Natural killer cell (primary cell): ENCODE results near the gene PPOX. TPM values are rescaled to one million over a fixed set of nuclear protein-coding genes. Genes with fewer than 3 reads are reported as not detected.

Experiments
- ATAC-seq, 3 donors: fragments of 150-1000 bp in 2 of 3; fragments of 200-7000 bp in 1 of 3; cut with Tn5 transposase; 1 replicate in 1 of 3; 2 replicates in 2 of 3; pipeline ENCODE4 v1.10.0; 2021; ENCODE audit warnings: mild to moderate bottlenecking in 2 of 3, moderate library complexity in 2 of 3
- DNase-seq, 2 donors: peaks; one replicate each; pipeline versions ENCODE4 v3.0.0 to v3.0.0-alpha.2; 2013 to 2021; ENCODE audit warnings: mixed read lengths in 1 of 2
- H3K27ac ChIP-seq: one replicate; pipeline ENCODE4 v1.5.1; 2013; ENCODE audit warnings: mild to moderate bottlenecking, low read length
- H3K27me3 ChIP-seq: one replicate; pipeline ENCODE4 v1.6.1; 2013; ENCODE audit warnings: low read length; ENCODE audit not compliant: control insufficient read depth, insufficient read depth
- H3K36me3 ChIP-seq: one replicate; pipeline ENCODE4 v1.6.1; 2013; ENCODE audit warnings: low read length; ENCODE audit not compliant: control insufficient read depth, insufficient read depth
- H3K4me1 ChIP-seq: one replicate; pipeline ENCODE4 v1.6.1; 2013; ENCODE audit warnings: low read length; ENCODE audit not compliant: control insufficient read depth, insufficient read depth
- H3K4me3 ChIP-seq: one replicate; pipeline ENCODE4 v1.5.1; 2013; ENCODE audit warnings: low read length
- H3K9me3 ChIP-seq: one replicate; pipeline ENCODE4 v1.6.1; 2013; ENCODE audit warnings: low read length; ENCODE audit not compliant: control insufficient read depth, insufficient read depth
- H3K27ac Mint-ChIP-seq, 2 donors: one replicate each; pipeline ENCODE4 v1.8.0; 2022; ENCODE audit warnings: mild to moderate bottlenecking in 2 of 2, mixed read lengths in 2 of 2, moderate library complexity in 1 of 2
- H3K27me3 Mint-ChIP-seq, 2 donors: one replicate each; pipeline ENCODE4 v1.8.0; 2022; ENCODE audit warnings: low read depth in 2 of 2, mixed read lengths in 2 of 2
- H3K36me3 Mint-ChIP-seq: one replicate; pipeline ENCODE4 v1.8.0; 2022; ENCODE audit warnings: mixed read lengths
- H3K4me1 Mint-ChIP-seq, 2 donors: one replicate each; pipeline ENCODE4 v1.8.0; 2022; ENCODE audit warnings: mixed read lengths in 2 of 2
- H3K4me3 Mint-ChIP-seq: one replicate; pipeline ENCODE4 v1.8.0; 2022; ENCODE audit warnings: mild to moderate bottlenecking, moderate library complexity, mixed read lengths
- H3K9me3 Mint-ChIP-seq, 2 donors: one replicate each; pipeline ENCODE4 v1.8.0; 2022; ENCODE audit warnings: mixed read lengths in 2 of 2
- WGBS: methylation state at CpG from one replicate; pipeline ENCODE4 v1.1.7; 2013; ENCODE audit warnings: missing lambda C conversion rate; ENCODE audit not compliant: insufficient coverage; 5-methylcytosine and 5-hydroxymethylcytosine counted together
- intact Hi-C: fragments of 100-400 bp; cut with micrococcal nuclease; formaldehyde crosslinking; loops from one replicate; pipeline ENCODE4 v1.14.2; 2022
- total RNA-seq, 4 donors: library from RNA; stranded (reverse); fragments of 120-200 nt in 1 of 4; gene quantifications; one replicate each; pipeline versions ENCODE4 v1.2.3 to v1.2.4, GENCODE V29; 2013 to 2022
- TF ChIP-seq, protein P1 (sequence below): fragments of 200-600 bp; IDR thresholded peaks from one replicate; pipeline ENCODE4 v1.8.0; 2022; ENCODE audit warnings: antibody characterized with exemption

The PPOX gene
- total RNA-seq: 10 to 100 TPM; 45.5 to 66.3 (median 57.4) TPM
- 42.5 TPM for total RNA-seq (2013)

DNA sequence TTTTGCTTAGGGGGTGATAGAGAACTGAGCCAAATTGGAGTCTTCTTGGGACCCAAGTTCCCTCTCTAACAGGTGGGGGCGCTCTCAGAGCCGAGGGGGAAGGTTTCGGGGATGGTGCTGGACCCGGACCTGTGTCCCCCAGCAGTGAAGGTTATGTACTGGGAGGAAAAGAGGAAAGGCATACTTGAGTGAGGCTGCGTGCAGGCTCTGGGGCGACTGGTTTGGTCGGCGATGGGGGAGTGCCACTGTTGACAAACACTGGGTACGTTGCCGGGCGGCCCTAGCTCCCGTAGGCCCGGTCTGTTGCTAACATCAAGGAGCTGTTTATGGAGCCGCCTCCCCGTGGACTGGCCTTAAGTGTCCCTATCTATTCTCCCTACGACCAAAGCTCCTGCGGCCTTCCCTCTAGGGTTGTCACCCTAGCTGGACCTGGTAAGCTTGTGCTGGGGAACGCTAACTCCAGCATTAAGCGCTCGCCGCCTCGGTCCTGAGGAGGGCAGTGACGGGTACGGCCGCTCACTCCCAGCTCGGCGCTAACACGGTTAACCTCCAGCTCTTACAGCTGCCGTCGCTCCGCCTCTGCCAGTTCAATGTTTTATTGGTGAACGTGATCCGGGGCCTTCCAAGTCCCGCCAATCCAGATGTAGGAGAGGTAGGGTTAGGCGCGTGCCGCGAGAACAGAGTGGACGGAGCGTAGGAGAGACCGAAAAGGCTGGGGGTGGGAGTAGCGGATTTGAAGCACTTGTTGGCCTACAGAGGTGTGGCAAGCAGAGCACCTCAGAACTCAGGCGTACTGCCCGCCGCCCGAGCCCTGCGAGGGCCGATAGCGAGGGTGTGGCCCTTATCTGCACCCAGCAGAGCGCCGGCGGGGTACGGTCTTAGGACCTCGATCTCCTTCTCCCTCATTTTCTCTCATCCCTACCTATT is at the start of gene PPOX:
Gene PPOX, plus strand, starts transcription at position 685 of the 927 bp plus-strand sequence. CDS start 422 bp downstream, outside the sequence.
- peaks cover 26% of the 10 kb centered on the region for H3K4me1 ChIP-seq
- DNase-seq (peak; percentile 89 to 97), ATAC-seq (peak; percentile 88 to 97 (median 91))
- H3K36me3 ChIP-seq: peaks cover 26% of the 10 kb centered on the region
- H3K9me3 ChIP-seq: no peaks in the 10 kb centered on the region
- Mint-ChIP-seq H3K4me3 (peak within 1 kb of the TSS; percentile 93), H3K4me1 (peaks cover 25 to 51% of the 10 kb centered on the region in 2 donors), H3K9me3 (no peaks in the 10 kb centered on the region), H3K36me3 (peaks cover 4% of the 10 kb centered on the region), H3K27me3 (no peaks in the 10 kb centered on the region), H3K27ac (peak within 1 kb of the TSS; percentile 97 to 98)
- WGBS: under 1% methylated on average over 53 of the region's 54 CpGs
- no peaks in the 10 kb centered on the region for H3K27me3 ChIP-seq
- H3K27ac ChIP-seq: peak within 1 kb of the TSS; percentile 89
- peak within 1 kb of the TSS; percentile 69 for H3K4me3 ChIP-seq
- TF ChIP-seq, protein P1, sequence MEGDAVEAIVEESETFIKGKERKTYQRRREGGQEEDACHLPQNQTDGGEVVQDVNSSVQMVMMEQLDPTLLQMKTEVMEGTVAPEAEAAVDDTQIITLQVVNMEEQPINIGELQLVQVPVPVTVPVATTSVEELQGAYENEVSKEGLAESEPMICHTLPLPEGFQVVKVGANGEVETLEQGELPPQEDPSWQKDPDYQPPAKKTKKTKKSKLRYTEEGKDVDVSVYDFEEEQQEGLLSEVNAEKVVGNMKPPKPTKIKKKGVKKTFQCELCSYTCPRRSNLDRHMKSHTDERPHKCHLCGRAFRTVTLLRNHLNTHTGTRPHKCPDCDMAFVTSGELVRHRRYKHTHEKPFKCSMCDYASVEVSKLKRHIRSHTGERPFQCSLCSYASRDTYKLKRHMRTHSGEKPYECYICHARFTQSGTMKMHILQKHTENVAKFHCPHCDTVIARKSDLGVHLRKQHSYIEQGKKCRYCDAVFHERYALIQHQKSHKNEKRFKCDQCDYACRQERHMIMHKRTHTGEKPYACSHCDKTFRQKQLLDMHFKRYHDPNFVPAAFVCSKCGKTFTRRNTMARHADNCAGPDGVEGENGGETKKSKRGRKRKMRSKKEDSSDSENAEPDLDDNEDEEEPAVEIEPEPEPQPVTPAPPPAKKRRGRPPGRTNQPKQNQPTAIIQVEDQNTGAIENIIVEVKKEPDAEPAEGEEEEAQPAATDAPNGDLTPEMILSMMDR: peak; percentile 44
- intact Hi-C loops: loop anchor here (1.0 to 5.0 kb wide), 5 partner anchors 11 to 36 kb away; partner anchors contain the start of genes B4GALT3, DEDD, NDUFS2 and UFC1

DNA sequence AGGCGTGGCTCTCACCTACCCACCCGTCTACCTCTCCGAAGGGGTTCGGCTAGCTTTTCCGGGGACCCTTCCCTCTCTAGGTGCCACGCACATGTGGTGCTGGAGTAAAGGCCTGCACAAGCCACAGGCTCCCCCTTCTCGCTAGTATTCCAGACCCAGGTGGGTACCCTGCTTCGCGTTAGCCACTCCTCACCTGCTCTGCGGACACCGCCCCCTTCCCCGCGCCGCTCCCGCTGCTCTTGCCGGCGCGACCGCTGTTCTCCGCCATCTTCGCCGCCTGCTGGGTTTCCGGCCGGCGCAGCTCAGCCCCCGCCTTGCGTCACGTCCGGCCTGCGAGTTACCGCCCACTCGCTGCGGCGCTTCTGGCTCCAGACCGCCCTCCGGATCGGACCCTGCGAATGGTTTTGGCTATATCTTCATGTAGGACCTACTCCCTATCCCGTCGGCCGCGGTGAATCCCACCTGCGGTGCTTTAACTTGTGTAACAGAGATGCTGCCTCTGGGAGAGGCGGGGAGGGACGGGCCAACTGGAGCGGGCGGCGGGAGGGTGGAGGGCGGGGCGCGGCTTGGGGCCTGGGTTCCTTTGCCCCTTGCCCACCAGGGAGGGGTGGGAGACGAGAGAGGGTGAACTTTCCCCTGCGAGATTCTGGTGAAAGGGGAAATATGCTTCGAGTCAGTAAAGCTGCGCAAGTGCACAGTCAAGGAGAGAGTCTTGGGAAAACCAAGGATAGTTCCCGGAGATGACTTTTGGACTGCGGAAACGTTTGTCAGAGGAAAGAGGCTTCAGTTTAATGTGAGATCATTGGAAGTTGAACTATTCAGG is 48.3 kb upstream of the PPOX start, which contains the start of the genes NIT1 and PFDN2:
Gene NIT1, plus strand, starts transcription at position 347 of the 823 bp plus-strand sequence. Its CDS starts 72 bp downstream, at position 419.
Gene PFDN2, minus strand, starts transcription at position 279 of the 823 bp plus-strand sequence. Its CDS starts 11 bp downstream, at position 268.
- Mint-ChIP-seq H3K27me3 (no peaks in the 10 kb centered on the region), H3K4me3 (peak within 1 kb of the TSS; percentile 95), H3K36me3 (peaks cover 8% of the 10 kb centered on the region), H3K27ac (peak within 1 kb of the TSS; percentile 88 to 96), H3K9me3 (no peaks in the 10 kb centered on the region), H3K4me1 (peaks cover 39 to 46% of the 10 kb centered on the region in 2 donors)
- DNase-seq (peak; percentile 85 to 93), ATAC-seq (peak; percentile 77 to 89 (median 85))
- no peaks in the 10 kb centered on the region for H3K27me3 ChIP-seq
- H3K9me3 ChIP-seq: no peaks in the 10 kb centered on the region
- TF ChIP-seq, protein P1: no peak
- peaks cover 32% of the 10 kb centered on the region for H3K36me3 ChIP-seq
- peaks cover 38% of the 10 kb centered on the region for H3K4me1 ChIP-seq
- H3K27ac ChIP-seq: peak within 1 kb of the TSS; percentile 88
- H3K4me3 ChIP-seq: peak within 1 kb of the TSS; percentile 96
- intact Hi-C loops: loop anchor here (1.0 to 2.0 kb wide), 2 partner anchors 14 to 35 kb away; partner anchors contain the start of genes DEDD and UFC1
- WGBS: under 1% methylated on average over 58 of the region's 58 CpGs

DNA sequence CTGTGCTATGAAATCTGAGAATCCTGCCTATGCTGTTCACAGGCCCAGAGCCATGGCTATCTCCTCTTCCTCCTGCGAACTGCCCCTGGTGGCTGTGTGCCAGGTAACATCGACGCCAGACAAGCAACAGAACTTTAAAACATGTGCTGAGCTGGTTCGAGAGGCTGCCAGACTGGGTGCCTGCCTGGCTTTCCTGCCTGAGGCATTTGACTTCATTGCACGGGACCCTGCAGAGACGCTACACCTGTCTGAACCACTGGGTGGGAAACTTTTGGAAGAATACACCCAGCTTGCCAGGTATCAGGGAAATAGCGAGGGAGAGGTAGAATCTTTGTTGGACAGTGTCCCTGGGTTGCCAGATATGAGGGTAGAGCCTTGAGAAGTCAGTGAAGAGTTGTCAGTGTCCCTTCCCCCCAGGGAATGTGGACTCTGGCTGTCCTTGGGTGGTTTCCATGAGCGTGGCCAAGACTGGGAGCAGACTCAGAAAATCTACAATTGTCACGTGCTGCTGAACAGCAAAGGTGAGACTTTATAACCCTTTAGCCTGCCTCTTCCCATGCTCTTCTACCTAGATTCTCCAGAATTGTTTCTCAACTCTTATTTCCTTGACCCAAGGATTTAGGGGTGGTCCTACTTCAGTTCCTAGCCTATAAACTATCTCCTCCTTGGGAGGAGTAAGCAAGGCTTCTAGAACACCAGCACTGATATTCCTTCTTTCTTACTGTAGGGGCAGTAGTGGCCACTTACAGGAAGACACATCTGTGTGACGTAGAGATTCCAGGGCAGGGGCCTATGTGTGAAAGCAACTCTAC is 46.9 kb upstream of the PPOX start:
- Mint-ChIP-seq H3K36me3 (peaks cover 8% of the 10 kb centered on the region), H3K4me1 (peaks cover 33 to 43% of the 10 kb centered on the region in 2 donors), H3K4me3 (peak overlapping the region; percentile 95), H3K27me3 (no peaks in the 10 kb centered on the region), H3K27ac (peak overlapping the region; percentile 88 to 96), H3K9me3 (no peaks in the 10 kb centered on the region)
- Histone ChIP-seq H3K27ac (peak overlapping the region; percentile 66), H3K4me3 (no peak overlapping the region), H3K36me3 (peaks cover 42% of the 10 kb centered on the region), H3K4me1 (peaks cover 38% of the 10 kb centered on the region), H3K27me3 (no peaks in the 10 kb centered on the region), H3K9me3 (no peaks in the 10 kb centered on the region)
- peak; percentile 67 to 81 (median 74) for ATAC-seq
- peak; percentile 50 to 86 for DNase-seq
- 73% methylated on average over 10 of the region's 10 CpGs for WGBS
- intact Hi-C loops: loop anchor here (2.0 kb wide), 1 partner anchor 34 kb away; the partner anchor contains the start of gene UFC1
- TF ChIP-seq, protein P1: peak; percentile 57
